ENCODE measurements around the gene ASPN. TPM values are rescaled to one million over a fixed set of nuclear protein-coding genes. Genes with fewer than 3 reads are reported as not detected.
"Not testable (repeated sequence)": the region's sequence is repeated elsewhere in the genome, so short reads cannot be mapped to it uniquely, and the experiment has no call there.

ASPN gene
- total RNA-seq, 2 donors from 2014 or later: not detected

DNA sequence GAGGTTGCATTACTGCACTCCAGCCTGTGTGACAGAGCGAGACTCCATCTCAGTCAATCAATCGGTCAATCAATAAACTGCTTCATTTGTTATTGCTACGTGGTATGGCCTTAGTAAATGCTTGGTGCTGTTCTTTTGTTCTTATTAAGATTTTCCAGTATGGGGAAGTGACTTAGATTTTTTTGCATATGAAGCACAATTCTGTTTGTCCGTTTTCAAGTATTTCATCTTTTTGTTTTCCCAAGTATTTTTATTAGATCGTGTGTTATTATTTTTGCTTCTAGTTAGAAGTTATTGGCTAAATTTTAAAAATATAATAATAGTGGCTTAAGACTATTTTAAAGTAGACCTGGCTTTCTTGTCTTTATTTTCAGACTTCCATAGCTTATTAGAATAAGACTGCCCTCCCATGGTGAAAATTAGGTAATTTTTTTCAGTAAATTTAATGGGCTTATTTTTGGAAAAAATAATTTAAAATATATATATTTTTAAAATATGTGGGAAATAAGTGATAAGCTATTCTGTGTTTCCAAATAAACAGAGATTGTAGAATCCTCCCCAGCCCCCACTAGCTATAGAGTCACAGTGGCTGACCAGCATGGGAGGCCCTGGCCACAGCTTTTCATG lies 43.3 kb downstream of the ASPN start:
- ATAC-seq: no peak
- Mint-ChIP-seq H3K4me3 (no peak overlapping the region), H3K27me3 (no peaks in the 10 kb centered on the region), H3K4me1 (ENCODE audit: low read depth in 2 of 2) (peaks cover 11 to 20% of the 10 kb centered on the region in 2 donors), H3K27ac (no peak overlapping the region), H3K9me3 (no peaks in the 10 kb centered on the region), H3K36me3 (no peaks in the 10 kb centered on the region)
- no peak for DNase-seq (ENCODE audit: low spot score)

DNA sequence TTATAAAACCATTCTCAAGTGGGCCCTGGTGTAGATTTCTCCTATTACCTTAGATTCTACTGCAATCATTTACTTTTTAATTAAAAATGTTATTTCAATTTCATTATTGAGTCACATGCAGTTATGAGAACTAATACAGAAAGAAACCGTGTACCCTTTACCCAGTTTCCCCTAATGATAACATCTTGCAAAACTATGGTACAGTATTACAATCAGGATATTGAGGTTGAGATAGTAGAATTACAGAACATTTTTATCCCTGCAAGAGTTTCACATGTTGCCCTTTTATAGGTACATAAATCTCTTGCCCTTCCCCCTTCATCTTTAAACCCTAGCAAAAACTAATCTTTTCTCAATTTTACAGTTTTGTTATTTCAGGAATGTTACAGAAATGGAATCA lies 47.0 kb downstream of the ASPN start:
- Mint-ChIP-seq H3K27me3 (no peaks in the 10 kb centered on the region), H3K9me3 (no peaks in the 10 kb centered on the region), H3K36me3 (no peaks in the 10 kb centered on the region), H3K4me1 (ENCODE audit: low read depth in 2 of 2) (peaks cover 4 to 8% of the 10 kb centered on the region in 2 donors), H3K27ac (no peak overlapping the region), H3K4me3 (no peak overlapping the region)
- DNase-seq (ENCODE audit: low spot score): no peak
- ATAC-seq: no peak

DNA sequence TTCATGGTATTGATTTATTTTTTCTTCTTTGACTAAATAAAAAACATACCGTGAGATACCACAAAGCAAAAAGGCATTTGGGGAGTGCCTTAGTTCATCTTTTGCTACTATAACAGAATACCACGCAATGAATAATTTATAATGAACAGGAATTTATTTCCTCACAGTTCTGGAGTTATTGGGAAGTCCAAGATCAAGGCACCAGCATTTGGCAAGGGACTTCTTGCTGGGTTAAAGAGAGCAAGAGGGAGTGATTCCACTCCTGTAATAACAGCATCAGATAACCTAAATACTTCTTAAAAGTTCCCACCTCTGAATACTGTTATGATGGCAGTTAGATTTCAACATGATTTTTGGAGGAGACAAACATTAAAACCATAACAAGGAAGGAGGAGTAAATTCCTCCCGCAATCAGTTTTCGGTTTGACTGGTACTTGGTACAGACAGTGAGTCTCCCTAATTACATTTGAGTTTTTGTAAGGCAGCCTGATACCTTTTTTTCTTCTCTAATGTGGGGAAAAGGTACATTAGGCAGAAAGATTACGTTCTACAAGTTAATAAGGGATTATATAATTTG lies 49.2 kb downstream of the ASPN start:
- no peak overlapping the region for H3K27ac Mint-ChIP-seq
- no peaks in the 10 kb centered on the region for H3K27me3 Mint-ChIP-seq
- no peaks in the 10 kb centered on the region for H3K9me3 Mint-ChIP-seq
- H3K36me3 Mint-ChIP-seq: no peaks in the 10 kb centered on the region
- H3K4me1 Mint-ChIP-seq (ENCODE audit: low read depth in 2 of 2): no peaks in the 10 kb centered on the region
- no peak overlapping the region for H3K4me3 Mint-ChIP-seq
- no peak for ATAC-seq
- DNase-seq (ENCODE audit: low spot score): no peak

DNA sequence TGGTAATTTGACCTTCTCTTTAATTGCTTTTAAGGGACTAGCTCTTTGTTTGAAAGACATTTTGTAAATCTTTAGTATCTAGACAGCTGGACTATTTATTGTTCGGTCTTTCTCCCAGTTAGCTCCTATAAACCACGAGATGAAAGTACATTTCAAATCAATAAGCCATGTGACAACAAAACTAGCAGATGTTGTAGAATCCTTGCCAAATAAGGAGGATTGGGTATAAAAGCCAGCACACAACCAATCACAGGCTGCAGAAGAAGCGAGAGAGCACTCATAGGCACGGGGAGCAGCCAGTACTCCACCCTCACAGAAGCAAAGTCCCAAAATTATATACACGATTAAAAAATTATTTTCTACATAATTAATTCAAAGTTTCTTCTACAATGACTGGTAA lies 50.0 kb downstream of the ASPN start:
- H3K4me1 Mint-ChIP-seq (ENCODE audit: low read depth in 2 of 2): no peaks in the 10 kb centered on the region
- H3K27ac Mint-ChIP-seq: no peak overlapping the region
- ATAC-seq: no peak
- no peaks in the 10 kb centered on the region for H3K27me3 Mint-ChIP-seq
- DNase-seq (ENCODE audit: low spot score): no peak
- H3K36me3 Mint-ChIP-seq: no peaks in the 10 kb centered on the region
- no peaks in the 10 kb centered on the region for H3K9me3 Mint-ChIP-seq
- H3K4me3 Mint-ChIP-seq: no peak overlapping the region

DNA sequence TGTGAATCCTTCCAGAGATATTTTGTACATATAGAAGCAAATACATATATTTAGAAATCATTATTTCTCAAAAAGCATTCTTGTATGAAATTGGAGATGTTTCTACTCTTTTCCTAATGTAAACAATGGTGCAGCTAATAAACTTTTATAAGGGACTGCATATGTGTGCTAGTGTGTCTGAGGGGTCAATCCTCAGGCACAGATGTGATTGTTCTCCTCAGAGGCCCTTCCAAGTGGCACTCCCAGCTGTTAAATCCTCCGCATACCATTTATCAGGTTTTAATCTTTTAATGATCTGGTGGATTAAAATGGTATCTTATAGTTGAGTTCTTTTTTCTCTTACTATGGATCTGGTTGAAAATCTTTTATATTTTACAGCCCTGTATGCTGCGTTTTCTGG lies 52.5 kb downstream of the ASPN start:
- H3K4me1 Mint-ChIP-seq (ENCODE audit: low read depth in 2 of 2): no peaks in the 10 kb centered on the region
- H3K9me3 Mint-ChIP-seq: no peaks in the 10 kb centered on the region
- no peak overlapping the region for H3K4me3 Mint-ChIP-seq
- DNase-seq (ENCODE audit: low spot score): no peak
- H3K27ac Mint-ChIP-seq: no peak overlapping the region
- no peaks in the 10 kb centered on the region for H3K27me3 Mint-ChIP-seq
- H3K36me3 Mint-ChIP-seq: no peaks in the 10 kb centered on the region
- no peak for ATAC-seq

DNA sequence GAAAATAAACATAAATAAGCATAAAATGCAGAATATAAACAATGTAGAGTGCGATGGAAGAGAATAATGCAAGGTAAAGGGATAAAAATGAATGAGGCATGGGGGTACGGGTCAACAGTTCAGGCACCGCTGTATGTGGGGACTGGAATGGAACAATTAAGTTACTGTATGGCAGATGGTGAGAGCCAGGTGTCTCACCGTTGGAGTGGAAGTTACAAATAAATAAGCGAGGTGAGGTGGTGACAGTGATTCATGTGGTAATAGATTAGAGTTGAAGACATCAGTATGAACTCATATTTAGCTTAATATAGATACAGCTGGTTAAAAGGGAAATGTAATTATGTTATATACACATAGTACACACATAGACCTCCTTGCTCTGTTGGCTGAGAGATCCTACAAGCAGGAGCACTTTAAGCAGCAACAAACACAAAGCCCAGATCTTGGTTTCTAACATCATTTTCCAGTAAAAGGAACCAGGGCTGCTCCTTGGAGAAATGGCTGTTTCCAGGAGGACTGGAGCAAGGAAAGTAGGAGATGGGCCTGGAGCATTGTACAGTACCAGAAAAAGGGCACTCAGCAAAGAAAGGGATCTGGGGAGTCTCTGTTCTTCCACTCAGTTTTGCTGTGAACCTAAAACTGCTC lies 55.7 kb downstream of the ASPN start:
- ATAC-seq: no peak
- Mint-ChIP-seq H3K27ac (peak overlapping the region in 1 of 2 donors; percentile 8), H3K27me3 (no peaks in the 10 kb centered on the region), H3K9me3 (no peaks in the 10 kb centered on the region), H3K4me3 (no peak overlapping the region), H3K36me3 (no peaks in the 10 kb centered on the region), H3K4me1 (ENCODE audit: low read depth in 2 of 2) (no peaks in the 10 kb centered on the region)
- DNase-seq (ENCODE audit: low spot score): no peak

DNA sequence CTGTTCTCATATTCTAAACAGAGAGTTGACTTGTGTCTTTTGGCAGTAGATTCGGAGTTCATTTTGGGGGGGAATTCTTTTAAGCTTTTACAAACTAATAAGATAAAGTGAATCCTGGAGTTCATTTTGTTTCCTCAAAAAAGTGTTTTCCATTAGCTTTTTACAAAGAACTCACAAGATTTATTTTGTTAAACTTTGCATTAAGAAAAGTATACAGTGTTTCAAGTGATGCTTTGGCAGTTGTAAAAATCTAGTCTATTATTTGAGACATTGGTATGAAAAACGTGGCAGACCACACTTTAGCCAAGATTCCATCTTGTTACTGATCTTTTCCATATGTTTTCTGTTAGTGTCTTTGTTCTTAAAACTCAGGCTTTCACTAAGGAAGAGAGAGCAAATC lies 56.8 kb downstream of the ASPN start:
- no peaks in the 10 kb centered on the region for H3K4me1 Mint-ChIP-seq (ENCODE audit: low read depth in 2 of 2)
- ATAC-seq (no peak), DNase-seq (ENCODE audit: low spot score) (no peak)
- H3K27me3 Mint-ChIP-seq: no peaks in the 10 kb centered on the region
- no peaks in the 10 kb centered on the region for H3K9me3 Mint-ChIP-seq
- H3K4me3 Mint-ChIP-seq: no peak overlapping the region
- H3K36me3 Mint-ChIP-seq: no peaks in the 10 kb centered on the region
- H3K27ac Mint-ChIP-seq: no peak overlapping the region

DNA sequence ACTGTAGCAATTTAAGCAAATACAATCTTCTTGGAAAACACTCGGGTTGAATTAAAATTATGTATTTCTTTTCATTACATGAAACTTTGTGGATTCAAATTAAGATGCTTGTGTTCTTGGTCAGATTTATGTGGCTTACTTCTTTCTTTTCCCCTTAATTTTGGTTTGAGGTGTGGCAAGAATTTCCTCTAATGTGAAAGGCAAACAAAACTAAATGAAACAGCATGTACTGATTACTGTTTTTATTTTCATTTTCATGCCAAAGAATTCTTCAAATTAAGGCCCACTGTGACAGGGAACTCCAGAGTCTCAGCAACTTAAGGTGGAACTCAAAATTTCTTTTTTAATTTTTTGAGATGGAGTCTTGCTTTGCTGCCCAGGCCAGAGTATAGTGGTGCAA lies 58.0 kb downstream of the ASPN start, which contains the start of gene OMD:
OMD (minus strand) TSS at position 132 of the 400 bp plus-strand sequence. CDS start 6,913 bp downstream, outside the sequence.
- H3K9me3 Mint-ChIP-seq: no peaks in the 10 kb centered on the region

DNA sequence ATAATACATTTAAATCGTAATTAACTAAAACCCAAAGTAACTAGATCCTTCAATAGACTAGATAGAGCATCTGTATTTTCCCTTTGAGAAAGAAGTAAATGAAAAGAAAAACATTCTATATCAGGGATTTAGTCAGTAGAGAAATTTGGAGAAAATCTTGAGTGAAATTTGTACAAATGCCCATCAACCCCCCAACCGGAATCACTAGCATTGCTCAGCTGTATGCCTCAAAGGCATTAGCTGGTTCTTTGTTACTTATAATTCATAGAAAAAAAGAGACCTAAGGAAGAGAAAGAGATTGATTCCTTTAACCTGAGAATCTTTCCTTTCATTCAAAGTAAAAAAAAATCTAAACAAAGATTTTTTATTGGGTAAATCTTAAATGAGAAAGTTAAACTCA lies 58.7 kb downstream of the ASPN start:
- H3K36me3 Mint-ChIP-seq: no peaks in the 10 kb centered on the region
- H3K4me3 Mint-ChIP-seq: no peak overlapping the region
- H3K4me1 Mint-ChIP-seq (ENCODE audit: low read depth in 2 of 2): no peaks in the 10 kb centered on the region
- DNase-seq (ENCODE audit: low spot score): no peak
- no peaks in the 10 kb centered on the region for H3K9me3 Mint-ChIP-seq
- H3K27me3 Mint-ChIP-seq: no peaks in the 10 kb centered on the region
- no peak overlapping the region for H3K27ac Mint-ChIP-seq
- no peak for ATAC-seq

More for the DNA sequence above, 58.0 kb downstream of the ASPN start, which contains the start of gene OMD:
- ATAC-seq (no peak), DNase-seq (ENCODE audit: low spot score) (no peak)
- Mint-ChIP-seq H3K4me1 (ENCODE audit: low read depth in 2 of 2) (no peaks in the 10 kb centered on the region), H3K36me3 (no peaks in the 10 kb centered on the region), H3K4me3 (no peak within 1 kb of the TSS), H3K27ac (no peak within 1 kb of the TSS), H3K27me3 (no peaks in the 10 kb centered on the region)

DNA sequence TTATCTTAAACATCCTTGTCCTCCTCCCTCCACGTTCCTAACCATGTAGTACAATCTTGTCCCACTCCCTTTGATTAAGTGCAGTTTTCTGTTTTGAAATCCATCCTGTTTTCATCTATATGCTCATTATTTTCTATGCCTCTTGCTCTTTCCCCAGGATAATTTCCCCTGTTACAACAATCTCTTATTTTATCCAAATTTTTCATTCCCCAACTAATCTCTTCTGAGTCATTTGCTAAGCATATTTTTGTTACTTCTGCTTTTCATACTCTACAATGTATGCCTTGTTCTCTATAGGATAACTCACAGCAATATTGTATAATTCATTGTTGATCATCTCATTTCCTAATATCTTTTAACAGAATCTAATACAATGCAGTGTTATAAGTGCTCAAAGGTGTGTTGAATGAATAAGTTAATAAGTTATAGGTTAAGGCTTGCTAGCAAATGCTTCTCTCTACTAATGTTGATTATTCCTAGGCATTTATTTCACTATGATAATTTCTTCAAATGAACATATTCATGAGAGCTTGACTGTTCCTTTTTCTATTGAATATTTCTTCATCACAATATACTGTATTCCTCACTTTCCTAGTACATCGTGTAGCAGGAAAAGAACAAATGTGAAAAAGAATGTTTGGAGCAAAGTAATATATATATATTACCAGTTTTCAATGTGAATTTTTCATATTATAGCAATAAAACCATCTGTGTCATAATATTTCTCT lies 59.5 kb downstream of the ASPN start:
- no peak for ATAC-seq
- H3K27ac Mint-ChIP-seq: no peak overlapping the region

DNA sequence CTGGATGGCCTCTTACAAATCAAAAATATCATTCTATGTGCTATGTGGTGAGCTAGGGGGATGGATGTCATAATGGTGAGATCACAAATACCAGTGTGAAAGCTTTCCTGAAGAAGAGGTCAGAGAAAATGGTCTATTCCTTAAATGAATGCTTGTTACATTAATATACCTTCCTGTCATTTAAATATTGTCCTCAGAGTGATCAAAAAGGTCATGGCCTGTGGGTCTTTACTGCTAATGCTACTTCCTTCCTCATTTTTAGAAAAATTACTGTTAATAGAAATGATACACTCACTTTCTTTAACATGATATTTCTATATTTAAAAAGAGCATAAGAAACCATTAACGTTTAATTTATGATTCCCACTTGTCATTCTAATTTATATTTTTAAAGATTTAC lies 67.7 kb downstream of the ASPN start:
- Mint-ChIP-seq H3K27ac (no peak overlapping the region), H3K27me3 (no peaks in the 10 kb centered on the region), H3K4me3 (no peak overlapping the region), H3K4me1 (ENCODE audit: low read depth in 2 of 2) (no peaks in the 10 kb centered on the region), H3K9me3 (no peaks in the 10 kb centered on the region), H3K36me3 (no peaks in the 10 kb centered on the region)
- ATAC-seq: no peak
- no peak for DNase-seq (ENCODE audit: low spot score)

More for the DNA sequence above, 59.5 kb downstream of the ASPN start:
- no peak overlapping the region for H3K4me3 Mint-ChIP-seq
- no peaks in the 10 kb centered on the region for H3K27me3 Mint-ChIP-seq
- no peaks in the 10 kb centered on the region for H3K36me3 Mint-ChIP-seq
- H3K4me1 Mint-ChIP-seq (ENCODE audit: low read depth in 2 of 2): no peaks in the 10 kb centered on the region
- H3K9me3 Mint-ChIP-seq: no peaks in the 10 kb centered on the region
- no peak for DNase-seq (ENCODE audit: low spot score)

DNA sequence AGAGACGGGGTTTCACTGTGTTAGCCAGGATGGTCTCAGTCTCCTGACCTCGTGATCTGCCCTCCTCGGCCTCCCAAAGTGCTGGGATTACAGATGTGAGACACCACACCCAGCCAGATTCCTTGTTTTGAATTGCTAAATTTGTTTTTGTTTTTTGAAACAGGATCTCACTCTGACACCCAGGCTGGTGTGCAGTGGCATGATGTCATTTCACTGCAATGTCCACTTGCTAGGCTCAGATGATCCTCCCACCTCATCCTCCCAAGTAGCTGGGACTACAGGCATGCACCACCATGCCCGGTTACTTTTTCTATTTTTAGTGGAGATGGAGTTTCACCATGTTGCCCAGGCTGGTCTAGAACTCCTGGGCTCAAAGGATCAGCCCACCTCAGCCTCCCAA lies 71.1 kb downstream of the ASPN start:
- not testable (repeated sequence) for DNase-seq (ENCODE audit: low spot score); H3K27ac Mint-ChIP-seq; ATAC-seq; H3K9me3 Mint-ChIP-seq; H3K27me3 Mint-ChIP-seq; H3K4me3 Mint-ChIP-seq; H3K36me3 Mint-ChIP-seq
- peaks cover 11 to 13% of the 10 kb centered on the region in 2 donors for H3K4me1 Mint-ChIP-seq (ENCODE audit: low read depth in 2 of 2)

DNA sequence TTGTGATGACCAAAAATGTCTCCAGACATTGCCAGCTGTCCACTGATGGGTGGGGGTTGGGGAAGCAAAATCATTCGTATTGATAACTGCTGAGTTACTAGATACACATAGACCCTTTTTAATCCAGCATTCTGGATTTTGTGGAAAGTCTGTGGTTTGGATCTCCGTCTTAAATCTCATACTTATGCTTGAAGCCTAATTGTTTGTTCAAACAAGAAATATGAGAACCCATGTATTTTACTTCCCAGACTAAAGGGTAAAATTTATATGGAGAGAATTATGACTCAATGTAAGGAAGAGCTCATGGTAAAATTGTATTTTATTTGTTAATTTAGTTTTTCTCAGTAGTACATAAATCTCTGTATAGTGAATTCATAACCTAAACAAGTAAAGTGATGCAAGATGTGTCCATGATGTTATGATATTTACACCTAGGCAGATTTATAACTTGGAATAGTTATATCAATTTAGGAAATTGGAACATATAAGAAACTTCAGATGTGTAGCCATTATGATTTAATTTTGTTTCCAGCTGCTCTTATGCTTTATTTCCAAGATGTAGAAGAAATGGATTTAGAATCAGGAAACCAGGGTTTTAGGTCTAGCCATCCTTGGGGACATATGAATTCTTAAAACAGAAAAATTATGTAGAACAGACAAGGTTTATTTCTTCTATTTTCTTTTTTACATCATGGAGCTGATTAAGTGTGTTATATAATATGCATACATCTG lies 73.4 kb downstream of the ASPN start:
- DNase-seq (ENCODE audit: low spot score) (no peak), ATAC-seq (no peak)
- H3K4me3 Mint-ChIP-seq: no peak overlapping the region
- H3K36me3 Mint-ChIP-seq: no peaks in the 10 kb centered on the region
- no peaks in the 10 kb centered on the region for H3K9me3 Mint-ChIP-seq
- no peaks in the 10 kb centered on the region for H3K27me3 Mint-ChIP-seq
- H3K27ac Mint-ChIP-seq: no peak overlapping the region
- peaks cover 15 to 19% of the 10 kb centered on the region in 2 donors for H3K4me1 Mint-ChIP-seq (ENCODE audit: low read depth in 2 of 2)
